ENCODE results near the gene SLC23A3. TPM values are rescaled to one million over a fixed set of nuclear protein-coding genes. Genes with fewer than 3 reads are reported as not detected.

SLC23A3 gene
- 1.4 TPM for total RNA-seq
- long read RNA-seq = 0 reads

GRCh38 chr2:219169930-219170654, at the start of gene SLC23A3:
Gene SLC23A3 (minus strand): TSS chr2:219170029. CDS start chr2:219169984, 45 bp downstream.
- DNase-seq (no peak), ATAC-seq (ENCODE audit: poor library complexity) (no peak)
- intact Hi-C loops (cut with DNase I) = no loop called here

- DNase-seq (peak; percentile 99), ATAC-seq (ENCODE audit: poor library complexity) (peak; percentile 93)
- intact Hi-C loops (cut with DNase I) = loop anchor here (5.0 kb wide), 1 partner anchor 42 kb away; the partner anchor contains the start of genes CNPPD1 and RETREG2
These were observed 49.2 kb upstream of the SLC23A3 start, which contains the start of gene ABCB6 for GRCh38 chr2:219218732-219219701. Gene ABCB6 (minus strand): TSS chr2:219218958. CDS start chr2:219218673, 285 bp downstream.

GRCh38 chr2:219218217-219218731, 48.4 kb upstream of the SLC23A3 start:
- ATAC-seq (ENCODE audit: poor library complexity) (peak; percentile 62), DNase-seq (peak; percentile 78)
- intact Hi-C loops (cut with DNase I) = loop anchor here (5.0 kb wide), 1 partner anchor 41 kb away; the partner anchor contains the start of genes CNPPD1 and RETREG2

- ATAC-seq (ENCODE audit: poor library complexity) (no peak), DNase-seq (no peak)
- intact Hi-C loops (cut with DNase I) = loop anchor here (5.0 kb wide), 1 partner anchor 39 kb away; the partner anchor contains the start of genes CNPPD1 and RETREG2
These were observed 46.7 kb upstream of the SLC23A3 start for GRCh38 chr2:219216535-219216915.

GRCh38 chr2:219215871-219216534, 46.2 kb upstream of the SLC23A3 start:
- intact Hi-C loops (cut with DNase I) = loop anchor here (5.0 kb wide), 1 partner anchor 39 kb away; the partner anchor contains the start of genes CNPPD1 and RETREG2
- ATAC-seq (ENCODE audit: poor library complexity) = no peak
- DNase-seq = no peak

- intact Hi-C loops (cut with DNase I) = loop anchor here (5.0 kb wide), 1 partner anchor 37 kb away; the partner anchor contains the start of genes CNPPD1 and RETREG2
- no peak for ATAC-seq (ENCODE audit: poor library complexity)
These were observed 45.0 kb upstream of the SLC23A3 start for GRCh38 chr2:219214786-219215185.

GRCh38 chr2:219214141-219214540, 44.3 kb upstream of the SLC23A3 start:
- no peak for DNase-seq
- ATAC-seq (ENCODE audit: poor library complexity) = no peak
- intact Hi-C loops (cut with DNase I) = no loop called here

More at GRCh38 chr2:219214786-219215185, 45.0 kb upstream of the SLC23A3 start:
- no peak for DNase-seq

- no peak for DNase-seq
- intact Hi-C loops (cut with DNase I) = no loop called here
- no peak for ATAC-seq (ENCODE audit: poor library complexity)
These were observed 43.8 kb upstream of the SLC23A3 start for GRCh38 chr2:219213486-219214071.

GRCh38 chr2:219213026-219213415, 43.2 kb upstream of the SLC23A3 start:
- no peak for ATAC-seq (ENCODE audit: poor library complexity)
- intact Hi-C loops (cut with DNase I) = no loop called here

GRCh38 chr2:219210886-219211362, 41.1 kb upstream of the SLC23A3 start:
- ATAC-seq (ENCODE audit: poor library complexity) (no peak), DNase-seq (no peak)
- intact Hi-C loops (cut with DNase I) = no loop called here

More at GRCh38 chr2:219213026-219213415, 43.2 kb upstream of the SLC23A3 start:
- no peak for DNase-seq

- intact Hi-C loops (cut with DNase I) = no loop called here
- DNase-seq (no peak), ATAC-seq (ENCODE audit: poor library complexity) (no peak)
These were observed 40.5 kb upstream of the SLC23A3 start for GRCh38 chr2:219210196-219210885.

- DNase-seq (no peak), ATAC-seq (ENCODE audit: poor library complexity) (no peak)
- intact Hi-C loops (cut with DNase I) = no loop called here
These were observed 39.7 kb upstream of the SLC23A3 start for GRCh38 chr2:219209236-219210195.

- DNase-seq = no peak
- intact Hi-C loops (cut with DNase I) = no loop called here
- ATAC-seq (ENCODE audit: poor library complexity) = no peak
These were observed 38.3 kb upstream of the SLC23A3 start for GRCh38 chr2:219207884-219208740.

- DNase-seq (no peak), ATAC-seq (ENCODE audit: poor library complexity) (no peak)
- intact Hi-C loops (cut with DNase I) = no loop called here
These were observed 37.5 kb upstream of the SLC23A3 start for GRCh38 chr2:219207134-219207883.

Data from Right ventricle myocardium superior (tissue), 1 donor.